Ovary (tissue), 9 donors: ENCODE results near the gene POU2AF1. TPM values are rescaled to one million over a fixed set of nuclear protein-coding genes. Genes with fewer than 3 reads are reported as not detected.

ENCODE experiments used
- DNase-seq, 5 donors: peaks; one replicate each; pipeline ENCODE4 v3.0.0-alpha.2; 2019 to 2020
- H3K27ac ChIP-seq, 2 donors: fragments of 200-600 bp; one replicate each; pipeline versions ENCODE4 v1.5.1 to v1.8.0; 2019 to 2022
- H3K27me3 ChIP-seq: fragments of 200-600 bp; one replicate; pipeline ENCODE4 v1.8.0; 2022
- H3K36me3 ChIP-seq: fragments of 200-600 bp; sonication (generic); one replicate; pipeline ENCODE4 v1.5.1; 2019
- H3K4me1 ChIP-seq: one replicate; pipeline ENCODE4 v1.8.1; 2013; ENCODE audit warnings: mild to moderate bottlenecking, moderate library complexity; ENCODE audit not compliant: insufficient read depth
- H3K4me3 ChIP-seq: fragments of 200-600 bp; sonication (generic); one replicate; pipeline ENCODE4 v1.5.1; 2017
- H3K9me3 ChIP-seq, 2 donors: fragments of 200-600 bp in 1 of 2; sonication (generic) in 1 of 2; one replicate each; pipeline versions ENCODE4 v1.5.1 to v1.8.1; 2013 to 2019; ENCODE audit warnings: mild to moderate bottlenecking in 1 of 2, moderate library complexity in 1 of 2
- CTCF ChIP-seq, 3 donors: fragments of 450-650 bp in 2 of 3; fragments of 200-600 bp in 1 of 3; IDR thresholded peaks; one replicate each; pipeline versions ENCODE4 v1.5.1 to v1.8.0; 2016 to 2022; ENCODE audit warnings: antibody characterized with exemption in 3 of 3, mild to moderate bottlenecking in 1 of 3
- EP300 ChIP-seq: sonication (generic); formaldehyde crosslinking; IDR thresholded peaks from one replicate; pipeline ENCODE4 v1.6.1; 2017; ENCODE audit warnings: antibody characterized with exemption
- POLR2A ChIP-seq: fragments of 450-650 bp; IDR thresholded peaks from one replicate; pipeline ENCODE4 v1.6.1; 2017; ENCODE audit warnings: antibody characterized with exemption, mild to moderate bottlenecking, moderate library complexity
- WGBS, 3 donors: extraction: QIAGEN DNeasy Blood & Tissue Kit in 1 of 3; methylation state at CpG; one replicate each; pipeline versions ENCODE4 v1.1.5 to v1.1.7; 2013 to 2017; 5-methylcytosine and 5-hydroxymethylcytosine counted together
- intact Hi-C, 4 donors: fragments of 100-400 bp; cut with DNase I; formaldehyde crosslinking; loops; one replicate each; pipeline versions ENCODE4 v1.11.0 to v1.15.1; 2022 to 2023
- polyA plus RNA-seq, 2 donors: library from polyadenylated mRNA; stranded (reverse); fragments of 200-250 nt in 1 of 2; fragments of 350-450 nt in 1 of 2; fragmentation: Illumina TruSeq in 1 of 2; extraction: RNeasy Lipid Tissue Mini Kit (QIAGEN cat#74804) in 1 of 2; gene quantifications; one replicate each; pipeline ENCODE4 v1.2.3, GENCODE V29; 2013 to 2014
- total RNA-seq, 7 donors: library from RNA; depleted of rRNA in 2 of 7; stranded (reverse); fragments of >200 nt in 2 of 7; fragmentation: NEBNext Ultra II Directional in 3 of 7; extraction: Animal tissue kit (Norgen Biotek cat#: 25700) in 3 of 7; gene quantifications; one replicate each; pipeline versions ENCODE4 v1.1.0 to v1.2.4, GENCODE V29; 2016 to 2023
- donor health status: DM: no; HTN: no; CAD: no; lungs with moderate emphysema.
- donor health status: DM: no; HTN: no; CAD: no.
- donor health status: Bipolar disorder and iron deficiency.
- donor health status: DM: yes; HTN: yes; CAD: no.
- donor health status: DM: no; HTN: no; CAD: no.
- donor health status: DM: yes; HTN: yes; CAD: no.

Gene POU2AF1
- total and polyA plus RNA-seq, 9 donors = 0.29 to 4.1 (median 0.83) TPM

- no peak for TF ChIP-seq POLR2A
- TF ChIP-seq CTCF (IDR thresholded peaks at IDR 0.05) = no peak
- TF ChIP-seq EP300 = no peak
- DNase-seq = no peak
- H3K27me3 ChIP-seq = no peaks in the 10 kb centered on the region
- intact Hi-C loops = no loop called here
- peak overlapping the region; percentile 2 to 77 for H3K27ac ChIP-seq
- H3K4me3 ChIP-seq = no peak overlapping the region
- peaks cover 30% of the 10 kb centered on the region for H3K4me1 ChIP-seq
- WGBS, 3 donors = 89 to 96% (median 94%) methylated on average over 2 of the region's 2 CpGs
- H3K9me3 ChIP-seq = no peaks in the 10 kb centered on the region
- no peaks in the 10 kb centered on the region for H3K36me3 ChIP-seq
Observed at GRCh38 chr11:111330234-111330893, 48.7 kb downstream of the POU2AF1 start.

- Histone ChIP-seq H3K4me3 (no peak overlapping the region), H3K9me3 (no peaks in the 10 kb centered on the region), H3K4me1 (peaks cover 30% of the 10 kb centered on the region), H3K36me3 (no peaks in the 10 kb centered on the region), H3K27me3 (no peaks in the 10 kb centered on the region), H3K27ac (peak overlapping the region; percentile 2 to 77)
- TF ChIP-seq CTCF (IDR thresholded peaks at IDR 0.05) = no peak
- no peak for TF ChIP-seq POLR2A
- TF ChIP-seq EP300 = no peak
- intact Hi-C loops = no loop called here
- DNase-seq = peak; percentile 58 to 82 (median 80)
- WGBS, 3 donors = 28 to 36% (median 30%) methylated on average over 7 of the region's 7 CpGs
Observed at GRCh38 chr11:111329306-111330204, 49.5 kb downstream of the POU2AF1 start.

GRCh38 chr11:111327908-111328624, 51.0 kb downstream of the POU2AF1 start:
- no peaks in the 10 kb centered on the region for H3K9me3 ChIP-seq
- no peaks in the 10 kb centered on the region for H3K27me3 ChIP-seq
- no peaks in the 10 kb centered on the region for H3K36me3 ChIP-seq
- TF ChIP-seq EP300 (no peak), CTCF (IDR thresholded peaks at IDR 0.05) (no peak), POLR2A (no peak)
- H3K4me3 ChIP-seq = no peak overlapping the region
- 64 to 75% (median 70%) methylated on average over 7 to 8 of the region's 8 CpGs for WGBS, 3 donors
- H3K27ac ChIP-seq = peak overlapping the region; percentile 9 to 77
- DNase-seq = no peak
- peaks cover 31% of the 10 kb centered on the region for H3K4me1 ChIP-seq
- intact Hi-C loops = no loop called here

GRCh38 chr11:111326824-111327223, 52.3 kb downstream of the POU2AF1 start:
- H3K36me3 ChIP-seq = no peaks in the 10 kb centered on the region
- H3K27me3 ChIP-seq = no peaks in the 10 kb centered on the region
- 80 to 98% (median 82%) methylated on average over 4 of the region's 4 CpGs for WGBS, 3 donors
- DNase-seq = no peak
- H3K27ac ChIP-seq = no peak overlapping the region
- intact Hi-C loops = no loop called here
- TF ChIP-seq EP300 (no peak), POLR2A (no peak), CTCF (IDR thresholded peaks at IDR 0.05) (no peak)
- no peak overlapping the region for H3K4me3 ChIP-seq
- H3K9me3 ChIP-seq = no peaks in the 10 kb centered on the region
- peaks cover 25% of the 10 kb centered on the region for H3K4me1 ChIP-seq
